MM.1S (cell line): Measurements from ENCODE around the gene DBNL.

Experiments used
- EZH2 ChIP-seq: fragments of 300-600 bp; sonication (generic); optimal IDR thresholded peaks from 2 replicates; pipeline ENCODE3; 2017; ENCODE audit warnings: low read depth, mild to moderate bottlenecking, antibody characterized with exemption, low read length, mixed read lengths
- TF ChIP-seq, protein P1 (sequence below): fragments of 300-600 bp; sonication (generic); IDR thresholded peaks from 2 replicates; pipeline ENCODE4 v1.5.1; 2016; ENCODE audit warnings: antibody characterized with exemption, low read length, mixed read lengths

DNA sequence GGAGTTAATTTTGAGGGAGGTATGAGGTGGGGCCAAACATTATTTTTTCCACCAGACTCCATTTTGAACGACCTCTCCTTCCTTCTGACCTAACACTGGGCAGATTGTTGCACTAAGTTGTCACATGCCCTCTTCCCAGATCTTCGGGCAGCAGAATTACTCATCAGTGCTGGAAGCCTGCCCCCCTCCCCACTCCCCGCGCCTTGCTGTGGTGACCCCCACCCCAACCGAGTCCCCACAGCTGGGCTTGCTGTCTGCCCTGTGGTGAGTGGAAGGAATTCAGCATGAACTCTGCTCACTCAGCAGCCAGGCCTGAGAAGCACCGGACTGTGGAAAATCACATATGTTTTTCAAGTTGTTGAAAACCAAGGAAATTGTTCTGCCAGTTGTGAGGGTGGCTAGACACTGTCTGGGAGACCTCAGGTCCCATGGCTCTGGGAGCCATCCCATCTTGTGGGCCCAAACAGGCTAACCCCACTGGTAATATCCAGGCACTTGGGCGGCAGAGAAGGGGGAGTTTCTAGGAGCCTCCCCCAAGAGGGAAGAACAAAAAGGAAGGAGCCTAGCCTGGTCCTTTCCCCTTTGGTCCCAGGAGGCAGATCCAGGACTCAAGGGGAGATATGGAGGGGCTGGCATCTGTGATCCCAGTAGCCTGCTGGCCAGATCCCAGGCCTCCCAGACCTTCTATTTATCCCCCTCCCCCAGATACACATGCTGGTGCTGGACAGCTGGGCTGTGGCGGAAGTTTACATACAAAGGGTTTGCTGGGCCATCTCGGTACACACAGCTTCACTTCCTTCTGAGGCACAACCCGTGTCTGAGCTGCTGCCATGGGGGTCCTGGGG is 56.2 kb downstream of the DBNL start:
- TF ChIP-seq, protein P1, sequence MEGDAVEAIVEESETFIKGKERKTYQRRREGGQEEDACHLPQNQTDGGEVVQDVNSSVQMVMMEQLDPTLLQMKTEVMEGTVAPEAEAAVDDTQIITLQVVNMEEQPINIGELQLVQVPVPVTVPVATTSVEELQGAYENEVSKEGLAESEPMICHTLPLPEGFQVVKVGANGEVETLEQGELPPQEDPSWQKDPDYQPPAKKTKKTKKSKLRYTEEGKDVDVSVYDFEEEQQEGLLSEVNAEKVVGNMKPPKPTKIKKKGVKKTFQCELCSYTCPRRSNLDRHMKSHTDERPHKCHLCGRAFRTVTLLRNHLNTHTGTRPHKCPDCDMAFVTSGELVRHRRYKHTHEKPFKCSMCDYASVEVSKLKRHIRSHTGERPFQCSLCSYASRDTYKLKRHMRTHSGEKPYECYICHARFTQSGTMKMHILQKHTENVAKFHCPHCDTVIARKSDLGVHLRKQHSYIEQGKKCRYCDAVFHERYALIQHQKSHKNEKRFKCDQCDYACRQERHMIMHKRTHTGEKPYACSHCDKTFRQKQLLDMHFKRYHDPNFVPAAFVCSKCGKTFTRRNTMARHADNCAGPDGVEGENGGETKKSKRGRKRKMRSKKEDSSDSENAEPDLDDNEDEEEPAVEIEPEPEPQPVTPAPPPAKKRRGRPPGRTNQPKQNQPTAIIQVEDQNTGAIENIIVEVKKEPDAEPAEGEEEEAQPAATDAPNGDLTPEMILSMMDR = no peak
- no peak for TF ChIP-seq EZH2
